Bronchial epithelial cell (primary cell): ENCODE data around the gene TMEFF2. TPM values are rescaled to one million over a fixed set of nuclear protein-coding genes. Genes with fewer than 3 reads are reported as not detected.

ENCODE experiments used
- DNase-seq: peaks from one replicate; pipeline ENCODE4 v3.0.0-alpha.2; 2010; ENCODE audit warnings: low read depth
- FAIRE-seq: peaks from 2 replicates; lab custom pipeline; 2011; peaks lifted over from hg19 to GRCh38; lab: Jason Lieb, UNC
- H3K27me3 ChIP-seq: 2 replicates; pipeline ENCODE4 v1.5.1; 2011; ENCODE audit warnings: low read length; ENCODE audit not compliant: control insufficient read depth, insufficient read depth
- H3K36me3 ChIP-seq: 2 replicates; pipeline ENCODE4 v1.5.1; 2011; ENCODE audit warnings: low read length; ENCODE audit not compliant: control insufficient read depth, insufficient read depth
- H3K4me3 ChIP-seq: 2 replicates; pipeline ENCODE4 v1.5.1; 2011; ENCODE audit warnings: mild to moderate bottlenecking, low read depth, low read length, control low read depth
- CTCF ChIP-seq: IDR thresholded peaks from 2 replicates; pipeline ENCODE4 v1.5.1; 2011; ENCODE audit warnings: mild to moderate bottlenecking, moderate library complexity, low read length, control low read depth, inconsistent platforms; ENCODE audit not compliant: insufficient read depth, severe bottlenecking
- total RNA-seq: library from RNA; depleted of rRNA; stranded (reverse); fragments of >200 nt; gene quantifications from 2 replicates; pipeline ENCODE4 v1.2.1, GENCODE V29; 2014

TMEFF2 gene
- total RNA-seq, 1 donor from 2014 or later, result not detected

DNA sequence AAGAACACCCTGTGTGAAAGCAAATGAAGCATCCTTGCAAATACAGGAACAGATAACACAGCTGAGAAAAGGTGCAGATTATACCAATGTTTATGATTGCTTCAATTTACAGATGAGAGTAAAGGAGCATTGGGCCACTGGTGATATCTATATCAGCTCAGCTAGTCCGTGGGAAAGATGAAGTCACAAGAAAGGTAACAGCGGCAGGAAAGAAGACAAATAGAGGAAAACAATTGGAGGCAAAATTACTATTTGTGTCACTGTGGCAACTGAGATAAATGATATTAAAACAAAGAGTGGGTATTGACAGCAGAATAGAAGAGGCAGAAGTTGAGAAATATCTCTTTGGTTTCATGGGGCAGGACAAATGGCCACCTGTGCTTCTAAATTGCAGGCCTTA lies 226.6 kb downstream of the TMEFF2 start:
- no peak for DNase-seq

DNA sequence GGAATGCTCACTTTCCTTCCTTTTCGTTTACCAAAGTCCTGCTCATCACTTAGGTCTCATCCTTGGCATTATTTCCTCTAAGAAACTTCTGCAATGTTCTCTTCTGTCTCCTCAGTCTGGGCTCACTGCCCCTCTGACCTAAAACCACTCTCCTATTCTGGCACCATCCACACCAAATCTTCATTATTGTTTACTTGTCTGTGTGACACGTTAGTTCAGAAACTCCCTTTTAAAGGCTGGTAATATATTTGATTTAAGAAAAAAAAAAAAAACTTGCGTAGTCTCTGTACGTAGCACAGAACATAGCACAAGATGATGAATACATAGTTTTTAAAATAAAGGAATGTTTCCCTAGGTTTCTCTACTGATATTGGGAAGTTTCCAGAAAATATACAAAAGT lies 229.0 kb downstream of the TMEFF2 start:
- no peak for DNase-seq
- FAIRE-seq, result no peak
- H3K36me3 ChIP-seq, result no peaks in the 10 kb centered on the region

More for the DNA sequence above, 226.6 kb downstream of the TMEFF2 start:
- TF ChIP-seq CTCF, result no peak
- Histone ChIP-seq H3K27me3 (no peaks in the 10 kb centered on the region), H3K36me3 (no peaks in the 10 kb centered on the region), H3K4me3 (no peak overlapping the region)
- no peak for FAIRE-seq

GRCh38 chr2:191961556-191961955 lies 233.2 kb downstream of the TMEFF2 start:
- no peak overlapping the region for H3K4me3 ChIP-seq
- TF ChIP-seq CTCF, result no peak
- H3K27me3 ChIP-seq, result no peaks in the 10 kb centered on the region
- no peaks in the 10 kb centered on the region for H3K36me3 ChIP-seq
- no peak for FAIRE-seq
- no peak for DNase-seq

More for the DNA sequence above, 229.0 kb downstream of the TMEFF2 start:
- H3K4me3 ChIP-seq, result no peak overlapping the region
- H3K27me3 ChIP-seq, result no peaks in the 10 kb centered on the region
- no peak for TF ChIP-seq CTCF

- TF ChIP-seq CTCF, result no peak
- FAIRE-seq (no peak), DNase-seq (no peak)
Observed at GRCh38 chr2:191959209-191959608, 235.5 kb downstream of the TMEFF2 start.

DNA sequence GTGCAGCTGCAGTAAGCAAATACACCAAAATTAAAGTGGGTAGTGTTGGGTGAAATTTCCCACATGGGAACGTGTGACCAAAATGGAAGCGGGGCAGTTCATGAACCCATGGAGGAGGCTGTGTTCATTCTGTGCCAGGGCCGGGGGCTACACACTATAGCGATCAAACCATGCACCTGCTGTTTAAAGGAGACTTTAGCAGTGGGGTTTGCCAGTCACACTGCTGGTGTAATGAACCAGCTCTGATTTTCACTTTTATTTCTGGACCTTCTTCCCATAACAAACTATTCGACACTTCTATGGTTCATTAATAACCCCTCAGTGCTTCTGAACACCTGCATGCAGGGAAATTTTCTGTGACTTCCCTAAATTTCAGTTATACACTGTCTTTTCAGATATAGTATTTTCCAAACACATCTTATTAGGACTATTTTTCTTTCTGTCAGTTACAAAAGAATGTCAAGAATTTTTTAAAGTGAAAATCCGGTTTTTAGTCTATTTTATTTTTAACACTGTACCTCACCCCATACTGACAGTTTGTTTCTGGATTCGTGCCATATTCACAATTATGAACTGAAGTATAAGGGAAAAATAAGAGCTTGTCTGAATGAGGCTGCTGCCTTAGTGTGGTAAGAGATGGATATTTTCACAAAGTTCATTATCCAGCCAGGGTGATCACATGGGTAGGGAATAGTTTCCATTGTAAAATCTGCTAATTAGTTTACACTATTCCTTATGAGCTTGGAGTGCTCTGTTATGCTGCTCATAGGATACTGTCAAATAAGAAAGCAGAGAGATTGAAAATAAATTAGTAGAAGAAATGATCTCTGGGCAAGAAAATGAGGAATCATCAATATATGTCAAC lies 236.5 kb downstream of the TMEFF2 start:
- Histone ChIP-seq H3K27me3 (no peaks in the 10 kb centered on the region), H3K36me3 (no peaks in the 10 kb centered on the region), H3K4me3 (no peak overlapping the region)
- no peak for DNase-seq
- FAIRE-seq, result no peak
- TF ChIP-seq CTCF, result no peak

More at GRCh38 chr2:191959209-191959608, 235.5 kb downstream of the TMEFF2 start:
- Histone ChIP-seq H3K27me3 (no peaks in the 10 kb centered on the region), H3K4me3 (no peak overlapping the region), H3K36me3 (no peaks in the 10 kb centered on the region)
